Measurements from ENCODE around the gene AFF3. TPM values are rescaled to one million over a fixed set of nuclear protein-coding genes. Genes with fewer than 3 reads are reported as not detected.

The AFF3 gene
- total RNA-seq, 1 experiment from 2014 or later = not detected

DNA sequence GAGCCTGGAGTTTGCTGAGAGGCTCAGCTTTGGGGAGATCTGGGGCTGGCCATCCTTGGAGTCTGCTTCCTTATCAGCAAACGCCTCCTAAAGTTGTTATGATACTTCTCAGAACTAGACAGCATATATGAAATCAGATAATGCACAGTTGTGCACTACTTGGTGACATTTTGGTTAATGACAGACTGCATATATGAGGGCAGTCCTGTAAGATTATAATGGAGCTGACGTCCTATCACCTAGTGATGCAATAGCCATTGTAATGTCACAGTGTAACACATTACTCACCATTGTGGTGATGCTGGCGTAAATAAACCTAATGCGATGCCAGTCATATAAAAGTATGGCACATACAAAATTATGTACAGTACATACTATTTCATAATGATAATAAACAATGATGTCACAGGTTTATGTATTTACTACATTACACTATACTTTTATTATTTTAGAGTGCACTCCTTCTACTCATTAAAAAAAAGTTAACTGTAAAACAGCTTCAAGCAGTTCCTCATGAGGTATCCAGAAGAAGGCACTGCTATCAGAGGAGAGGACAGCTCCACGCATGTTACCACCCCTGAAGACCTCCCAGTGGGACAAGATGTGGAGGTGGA is 354.5 kb downstream of the AFF3 start:
- intact Hi-C loops (cut with micrococcal nuclease; ENCODE audit: unreplicated experiment) = no loop called here
- BruUV-seq (replicated peaks) = no TSS peak
- CTCF ChIA-PET = no interaction called here

GRCh38 chr2:99786636-99787390 is 355.6 kb downstream of the AFF3 start:
- ChIA-PET CTCF (no interaction called here), POLR2A (ENCODE audit: unreplicated experiment) (no interaction called here)
- intact Hi-C loops (cut with micrococcal nuclease; ENCODE audit: unreplicated experiment) = no loop called here
- no peak overlapping the region for H3K4me3 ChIP-seq
- H3K9me3 ChIP-seq (ENCODE audit: insufficient read depth, low read depth) = no peaks in the 10 kb centered on the region
- no peak overlapping the region for H2AFZ ChIP-seq
- H3K27me3 ChIP-seq (ENCODE audit: insufficient read depth, low read depth) = peaks cover 80% of the 10 kb centered on the region
- no peak overlapping the region for H3K27ac ChIP-seq
- TF ChIP-seq, protein P1, sequence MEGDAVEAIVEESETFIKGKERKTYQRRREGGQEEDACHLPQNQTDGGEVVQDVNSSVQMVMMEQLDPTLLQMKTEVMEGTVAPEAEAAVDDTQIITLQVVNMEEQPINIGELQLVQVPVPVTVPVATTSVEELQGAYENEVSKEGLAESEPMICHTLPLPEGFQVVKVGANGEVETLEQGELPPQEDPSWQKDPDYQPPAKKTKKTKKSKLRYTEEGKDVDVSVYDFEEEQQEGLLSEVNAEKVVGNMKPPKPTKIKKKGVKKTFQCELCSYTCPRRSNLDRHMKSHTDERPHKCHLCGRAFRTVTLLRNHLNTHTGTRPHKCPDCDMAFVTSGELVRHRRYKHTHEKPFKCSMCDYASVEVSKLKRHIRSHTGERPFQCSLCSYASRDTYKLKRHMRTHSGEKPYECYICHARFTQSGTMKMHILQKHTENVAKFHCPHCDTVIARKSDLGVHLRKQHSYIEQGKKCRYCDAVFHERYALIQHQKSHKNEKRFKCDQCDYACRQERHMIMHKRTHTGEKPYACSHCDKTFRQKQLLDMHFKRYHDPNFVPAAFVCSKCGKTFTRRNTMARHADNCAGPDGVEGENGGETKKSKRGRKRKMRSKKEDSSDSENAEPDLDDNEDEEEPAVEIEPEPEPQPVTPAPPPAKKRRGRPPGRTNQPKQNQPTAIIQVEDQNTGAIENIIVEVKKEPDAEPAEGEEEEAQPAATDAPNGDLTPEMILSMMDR (conservative IDR thresholded peaks at IDR 0.05) = no peak
- no peak for TF ChIP-seq EZH2 (IDR thresholded peaks at IDR 0.05; ENCODE audit: low read depth)
- no peaks in the 10 kb centered on the region for H3F3A ChIP-seq (ENCODE audit: insufficient read depth, low read depth)
- H3K9me2 ChIP-seq (ENCODE audit: insufficient read depth) = no peaks in the 10 kb centered on the region
- no peak for DNase-seq
- H3K36me3 ChIP-seq (ENCODE audit: low read depth) = no peaks in the 10 kb centered on the region
- no peaks in the 10 kb centered on the region for H4K20me1 ChIP-seq (ENCODE audit: insufficient read depth)
- H3K4me1 ChIP-seq (replicated peaks; ENCODE audit: insufficient read depth) = no peaks in the 10 kb centered on the region
- no peaks in the 10 kb centered on the region for H3K79me2 ChIP-seq (ENCODE audit: low read depth)
- BruUV-seq (replicated peaks) = no TSS peak
- H3K4me2 ChIP-seq = no peak overlapping the region

More for the DNA sequence above, 354.5 kb downstream of the AFF3 start:
- Histone ChIP-seq H3K4me1 (replicated peaks; ENCODE audit: insufficient read depth) (no peaks in the 10 kb centered on the region), H3K27ac (no peak overlapping the region), H3K36me3 (ENCODE audit: low read depth) (no peaks in the 10 kb centered on the region), H3K9me3 (ENCODE audit: insufficient read depth, low read depth) (no peaks in the 10 kb centered on the region), H3K27me3 (ENCODE audit: insufficient read depth, low read depth) (peaks cover 88% of the 10 kb centered on the region), H3K9me2 (ENCODE audit: insufficient read depth) (no peaks in the 10 kb centered on the region), H2AFZ (no peak overlapping the region), H3K4me2 (no peak overlapping the region), H3K79me2 (ENCODE audit: low read depth) (no peaks in the 10 kb centered on the region), H4K20me1 (ENCODE audit: insufficient read depth) (no peaks in the 10 kb centered on the region), H3K4me3 (no peak overlapping the region), H3F3A (ENCODE audit: insufficient read depth, low read depth) (no peaks in the 10 kb centered on the region)
- TF ChIP-seq, protein P1 (conservative IDR thresholded peaks at IDR 0.05) = no peak
- TF ChIP-seq EZH2 (IDR thresholded peaks at IDR 0.05; ENCODE audit: low read depth) = no peak
- DNase-seq = no peak
- POLR2A ChIA-PET (ENCODE audit: unreplicated experiment) = no interaction called here

GRCh38 chr2:99784946-99785345 is 357.4 kb downstream of the AFF3 start:
- POLR2A ChIA-PET (ENCODE audit: unreplicated experiment) = no interaction called here
- BruUV-seq (replicated peaks) = no TSS peak

More at GRCh38 chr2:99784946-99785345, 357.4 kb downstream of the AFF3 start:
- CTCF ChIA-PET = no interaction called here
- DNase-seq = no peak
- no peak overlapping the region for H2AFZ ChIP-seq
- no peaks in the 10 kb centered on the region for H3F3A ChIP-seq (ENCODE audit: insufficient read depth, low read depth)
- H3K27me3 ChIP-seq (ENCODE audit: insufficient read depth, low read depth) = peaks cover 70% of the 10 kb centered on the region
- no peaks in the 10 kb centered on the region for H4K20me1 ChIP-seq (ENCODE audit: insufficient read depth)
- no peaks in the 10 kb centered on the region for H3K4me1 ChIP-seq (replicated peaks; ENCODE audit: insufficient read depth)
- H3K27ac ChIP-seq = no peak overlapping the region
- intact Hi-C loops (cut with micrococcal nuclease; ENCODE audit: unreplicated experiment) = no loop called here
- no peaks in the 10 kb centered on the region for H3K79me2 ChIP-seq (ENCODE audit: low read depth)
- H3K4me2 ChIP-seq = no peak overlapping the region
- no peak overlapping the region for H3K4me3 ChIP-seq
- no peaks in the 10 kb centered on the region for H3K9me3 ChIP-seq (ENCODE audit: insufficient read depth, low read depth)
- no peaks in the 10 kb centered on the region for H3K36me3 ChIP-seq (ENCODE audit: low read depth)
- H3K9me2 ChIP-seq (ENCODE audit: insufficient read depth) = no peaks in the 10 kb centered on the region
- no peak for TF ChIP-seq EZH2 (IDR thresholded peaks at IDR 0.05; ENCODE audit: low read depth)
- TF ChIP-seq, protein P1 (conservative IDR thresholded peaks at IDR 0.05) = no peak

All from PC-9 (cell line).